H9 (cell line): Measurements from ENCODE around the gene STK32C. TPM values are rescaled to one million over a fixed set of nuclear protein-coding genes. Genes with fewer than 3 reads are reported as not detected.
A peak's percentile ranks its signal among the peaks of the same experiment; 100 is the strongest.

Experiments
- DNase-seq: peaks from one replicate; pipeline ENCODE4 v3.0.0-alpha.2; 2017
- H2AFZ ChIP-seq: one replicate; pipeline ENCODE4 v1.6.1; 2013; ENCODE audit warnings: mild to moderate bottlenecking, low read length, control low read depth, moderate library complexity
- H2AK5ac ChIP-seq: 2 replicates; pipeline ENCODE4 v1.6.1; 2013; ENCODE audit warnings: low read length, control low read depth, mixed read lengths; ENCODE audit not compliant: insufficient read length
- H2BK120ac ChIP-seq: one replicate; pipeline ENCODE4 v1.6.1; 2013; ENCODE audit warnings: low read depth, mild to moderate bottlenecking, low read length, control low read depth, inconsistent platforms; ENCODE audit not compliant: poor library complexity, severe bottlenecking
- H2BK12ac ChIP-seq: 2 replicates; pipeline ENCODE4 v1.6.1; 2013; ENCODE audit warnings: low read length, control low read depth, mixed read lengths, low read depth; ENCODE audit not compliant: insufficient read length
- H2BK15ac ChIP-seq: 2 replicates; pipeline ENCODE4 v1.6.1; 2013; ENCODE audit warnings: low read depth, low read length, control low read depth
- H2BK20ac ChIP-seq: one replicate; pipeline ENCODE4 v1.6.1; 2013; ENCODE audit warnings: low read depth, mild to moderate bottlenecking, low read length, control low read depth, inconsistent platforms; ENCODE audit not compliant: poor library complexity, severe bottlenecking
- H2BK5ac ChIP-seq: 2 replicates; pipeline ENCODE4 v1.6.1; 2013; ENCODE audit warnings: low read length, control low read depth, mixed read lengths; ENCODE audit not compliant: insufficient read length
- H3K14ac ChIP-seq: 2 replicates; pipeline ENCODE4 v1.6.1; 2013; ENCODE audit warnings: low read length, control low read depth; ENCODE audit not compliant: insufficient read depth
- H3K18ac ChIP-seq: 2 replicates; pipeline ENCODE4 v1.6.1; 2013; ENCODE audit warnings: low read depth, mild to moderate bottlenecking, mixed read lengths, low read length, control low read depth; ENCODE audit not compliant: insufficient read length
- H3K23ac ChIP-seq: 2 replicates; pipeline ENCODE4 v1.6.1; 2013; ENCODE audit warnings: low read length, control low read depth, mixed read lengths, low read depth; ENCODE audit not compliant: insufficient read length
- H3K23me2 ChIP-seq: 2 replicates; pipeline ENCODE4 v1.6.1; 2013; ENCODE audit warnings: low read depth, mild to moderate bottlenecking, mixed read lengths, low read length, control low read depth; ENCODE audit not compliant: insufficient read length, poor library complexity, severe bottlenecking
- H3K27ac ChIP-seq: 2 replicates; pipeline ENCODE4 v1.5.1; 2013; ENCODE audit warnings: low read length, control low read depth, mixed read lengths, low read depth; ENCODE audit not compliant: insufficient read length
- H3K27me3 ChIP-seq: 2 replicates; pipeline ENCODE4 v1.6.1; 2013; ENCODE audit warnings: low read length, control low read depth, inconsistent platforms; ENCODE audit not compliant: insufficient read depth
- H3K4ac ChIP-seq: 2 replicates; pipeline ENCODE4 v1.6.1; 2013; ENCODE audit warnings: low read depth, mild to moderate bottlenecking, control low read depth, inconsistent platforms, low read length, moderate library complexity
- H3K4me1 ChIP-seq: 2 replicates; pipeline ENCODE4 v1.6.1; 2013; ENCODE audit warnings: low read length, control low read depth, inconsistent platforms; ENCODE audit not compliant: insufficient read depth
- H3K4me2 ChIP-seq: 2 replicates; pipeline ENCODE4 v1.6.1; 2013; ENCODE audit warnings: low read length, control low read depth, mixed read lengths; ENCODE audit not compliant: insufficient read length, insufficient read depth
- H3K56ac ChIP-seq: 2 replicates; pipeline ENCODE4 v1.6.1; 2013; ENCODE audit warnings: low read depth, mild to moderate bottlenecking, mixed read lengths, low read length, control low read depth; ENCODE audit not compliant: insufficient read length
- H3K79me1 ChIP-seq: 2 replicates; pipeline ENCODE4 v1.6.1; 2013; ENCODE audit warnings: low read depth, mild to moderate bottlenecking, moderate library complexity, low read length, control low read depth, inconsistent platforms; ENCODE audit not compliant: insufficient read depth, poor library complexity, severe bottlenecking
- H3K79me2 ChIP-seq: 2 replicates; pipeline ENCODE4 v1.6.1; 2013; ENCODE audit warnings: low read length, control low read depth, inconsistent platforms; ENCODE audit not compliant: insufficient read depth
- H3K9ac ChIP-seq: 2 replicates; pipeline ENCODE4 v1.6.1; 2013; ENCODE audit warnings: low read length, control low read depth, mixed read lengths; ENCODE audit not compliant: insufficient read length; ENCODE audit errors: extremely low read depth
- H3K9me3 ChIP-seq: one replicate; pipeline ENCODE4 v1.6.1; 2013; ENCODE audit warnings: low read depth, low read length, inconsistent platforms; ENCODE audit not compliant: control insufficient read depth
- H3T11ph ChIP-seq: one replicate; pipeline ENCODE4 v1.6.1; 2013; ENCODE audit warnings: mild to moderate bottlenecking, low read length, control low read depth, inconsistent platforms
- H4K20me1 ChIP-seq: one replicate; pipeline ENCODE4 v1.6.1; 2013; ENCODE audit not compliant: control insufficient read depth, insufficient read length, insufficient read depth
- H4K5ac ChIP-seq: 2 replicates; pipeline ENCODE4 v1.6.1; 2013; ENCODE audit warnings: low read depth, mild to moderate bottlenecking, mixed read lengths, low read length, control low read depth; ENCODE audit not compliant: insufficient read length
- H4K8ac ChIP-seq: replicated peaks from 2 replicates; pipeline ENCODE4 v1.6.1; 2013; ENCODE audit warnings: low read length, control low read depth, mixed read lengths, low read depth; ENCODE audit not compliant: insufficient read length
- H4K91ac ChIP-seq: 2 replicates; pipeline ENCODE4 v1.6.1; 2013; ENCODE audit warnings: low read depth, mild to moderate bottlenecking, moderate library complexity, mixed read lengths, low read length, control low read depth; ENCODE audit not compliant: insufficient read length
- H3K27ac Mint-ChIP-seq, 3 experiments: 2 replicates in 2 of 3; 3 replicates in 1 of 3; pipeline ENCODE4 v1.8.0; 2020 to 2021; ENCODE audit warnings: mixed read lengths in 3 of 3, mild to moderate bottlenecking in 1 of 3, moderate library complexity in 1 of 3
- H3K27me3 Mint-ChIP-seq: 2 replicates; pipeline ENCODE4 v1.8.0; 2021; ENCODE audit warnings: low read depth, mild to moderate bottlenecking, moderate library complexity, mixed read lengths
- H3K36me3 Mint-ChIP-seq, 3 experiments: 2 replicates in 2 of 3; 3 replicates in 1 of 3; pipeline ENCODE4 v1.8.0; 2020 to 2021; ENCODE audit warnings: low read depth in 3 of 3, mixed read lengths in 3 of 3; ENCODE audit not compliant: insufficient read depth in 1 of 3
- H3K4me1 Mint-ChIP-seq, 2 experiments: 2 replicates each; pipeline ENCODE4 v1.8.0; 2020; ENCODE audit warnings: mixed read lengths in 2 of 2
- H3K4me3 Mint-ChIP-seq, 2 experiments: 2 replicates in 1 of 2; 3 replicates in 1 of 2; pipeline ENCODE4 v1.8.0; 2020 to 2021; ENCODE audit warnings: mild to moderate bottlenecking in 2 of 2, mixed read lengths in 2 of 2, moderate library complexity in 1 of 2
- H3K9me3 Mint-ChIP-seq, 2 experiments: 2 replicates in 1 of 2; 3 replicates in 1 of 2; pipeline ENCODE4 v1.8.0; 2020; ENCODE audit warnings: mild to moderate bottlenecking in 2 of 2, mixed read lengths in 2 of 2, moderate library complexity in 1 of 2
- WGBS: extraction: QIAGEN DNeasy Blood & Tissue Kit; methylation state at CpG from one replicate; pipeline ENCODE4 v1.1.7; 2013; ENCODE audit warnings: missing lambda C conversion rate, low lambda C conversion rate, mixed read lengths; ENCODE audit not compliant: insufficient read length; ENCODE audit errors: extremely low coverage; 5-methylcytosine and 5-hydroxymethylcytosine counted together
- long read RNA-seq: library from polyadenylated mRNA; unstranded; transcript quantifications from one replicate; pipeline ENCODE4 v2.0.0, GENCODE V29; 2020
- total RNA-seq: library from RNA; stranded (reverse); gene quantifications from 2 replicates; pipeline ENCODE4 v1.2.1, GENCODE V29; 2021
- TF ChIP-seq, protein P1 (sequence below): fragments of 200-600 bp; sonication (generic); conservative IDR thresholded peaks from 3 replicates; pipeline ENCODE4 v1.8.0; 2021; ENCODE audit warnings: antibody characterized with exemption, mild to moderate bottlenecking

Gene STK32C
- total RNA-seq = 11.3 and 13.1 TPM in 2 replicates
- long read RNA-seq, partial matches to known transcripts = 5 of 57 reads
- long read RNA-seq, other reads (novel, unspliced or antisense) = 49 of 57 reads

DNA sequence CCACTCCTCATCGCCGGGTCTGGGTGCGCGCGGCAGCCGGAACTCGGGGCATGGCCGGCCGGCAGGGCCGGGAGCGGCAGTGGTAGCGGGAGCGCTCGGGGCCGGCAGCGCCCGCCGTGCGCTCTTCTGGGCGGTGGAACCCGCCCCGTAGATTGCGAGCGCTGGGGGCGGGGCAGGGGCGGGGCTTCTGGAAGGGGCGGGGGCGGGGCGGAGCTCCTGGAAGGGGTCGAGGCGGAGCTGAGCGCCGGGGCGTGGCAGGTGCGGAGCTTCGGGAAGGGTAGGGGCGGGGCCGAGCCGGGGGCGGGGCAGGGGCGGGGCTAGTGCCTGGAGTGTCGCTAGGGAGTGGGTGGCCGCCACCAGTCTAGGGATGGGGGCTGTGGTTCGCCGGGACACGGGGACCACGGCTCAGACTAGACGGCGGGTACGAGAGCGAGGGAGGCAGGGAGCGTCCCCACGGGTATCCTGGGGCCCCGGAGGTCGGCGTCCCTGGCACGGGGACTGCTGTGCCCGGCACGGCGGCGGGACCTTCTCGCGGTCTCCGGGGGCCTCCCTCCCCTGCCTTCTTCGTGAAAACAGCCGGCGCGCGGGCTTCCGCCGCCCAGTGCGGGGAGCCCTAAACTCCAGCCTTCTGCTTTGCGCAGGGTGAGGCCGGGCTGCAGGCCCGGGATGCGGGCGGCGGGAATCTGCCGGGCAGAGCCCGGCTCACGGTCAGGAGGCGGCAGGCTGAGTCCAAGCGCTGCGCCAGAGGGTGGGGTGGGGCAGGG lies at the start of gene STK32C:
Gene STK32C, minus strand, starts transcription at position 128 of the 764 bp plus-strand sequence. Its CDS starts 117 bp downstream, at position 11.
- Histone ChIP-seq H3K79me2 (no peaks in the 10 kb centered on the region), H3K23me2 (peaks cover 11% of the 10 kb centered on the region), H3K79me1 (no peaks in the 10 kb centered on the region), H3K4me1 (no peaks in the 10 kb centered on the region), H2AK5ac (no peak within 1 kb of the TSS), H3K56ac (no peak within 1 kb of the TSS), H2BK5ac (no peak within 1 kb of the TSS), H4K20me1 (peaks cover 4% of the 10 kb centered on the region), H3K14ac (no peak within 1 kb of the TSS), H3K4ac (no peak within 1 kb of the TSS), H3K9me3 (peaks cover 8% of the 10 kb centered on the region), H3K27me3 (peaks cover 16% of the 10 kb centered on the region; the same call in 1 of the 2 replicates), H4K5ac (no peak within 1 kb of the TSS), H4K8ac (no peak within 1 kb of the TSS), H3K27ac (no peak within 1 kb of the TSS), H3T11ph (no peak within 1 kb of the TSS), H2AFZ (no peak within 1 kb of the TSS), H2BK20ac (no peak within 1 kb of the TSS), H4K91ac (no peak within 1 kb of the TSS), H3K9ac (no peak within 1 kb of the TSS), H2BK120ac (no peak within 1 kb of the TSS), H3K4me2 (peak within 1 kb of the TSS; percentile 53), H2BK15ac (no peak within 1 kb of the TSS), H3K18ac (no peak within 1 kb of the TSS), H2BK12ac (no peak within 1 kb of the TSS), H3K23ac (no peak within 1 kb of the TSS)
- TF ChIP-seq, protein P1, sequence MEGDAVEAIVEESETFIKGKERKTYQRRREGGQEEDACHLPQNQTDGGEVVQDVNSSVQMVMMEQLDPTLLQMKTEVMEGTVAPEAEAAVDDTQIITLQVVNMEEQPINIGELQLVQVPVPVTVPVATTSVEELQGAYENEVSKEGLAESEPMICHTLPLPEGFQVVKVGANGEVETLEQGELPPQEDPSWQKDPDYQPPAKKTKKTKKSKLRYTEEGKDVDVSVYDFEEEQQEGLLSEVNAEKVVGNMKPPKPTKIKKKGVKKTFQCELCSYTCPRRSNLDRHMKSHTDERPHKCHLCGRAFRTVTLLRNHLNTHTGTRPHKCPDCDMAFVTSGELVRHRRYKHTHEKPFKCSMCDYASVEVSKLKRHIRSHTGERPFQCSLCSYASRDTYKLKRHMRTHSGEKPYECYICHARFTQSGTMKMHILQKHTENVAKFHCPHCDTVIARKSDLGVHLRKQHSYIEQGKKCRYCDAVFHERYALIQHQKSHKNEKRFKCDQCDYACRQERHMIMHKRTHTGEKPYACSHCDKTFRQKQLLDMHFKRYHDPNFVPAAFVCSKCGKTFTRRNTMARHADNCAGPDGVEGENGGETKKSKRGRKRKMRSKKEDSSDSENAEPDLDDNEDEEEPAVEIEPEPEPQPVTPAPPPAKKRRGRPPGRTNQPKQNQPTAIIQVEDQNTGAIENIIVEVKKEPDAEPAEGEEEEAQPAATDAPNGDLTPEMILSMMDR = no peak
- Mint-ChIP-seq H3K9me3 (peaks cover 14 to 17% of the 10 kb centered on the region in 2 experiments), H3K27ac (no peak within 1 kb of the TSS), H3K4me1 (peaks cover 15 to 17% of the 10 kb centered on the region in 2 experiments), H3K36me3 (peaks cover 11 to 17% (median 11%) of the 10 kb centered on the region in 3 experiments), H3K27me3 (peaks cover 76% of the 10 kb centered on the region), H3K4me3 (peak within 1 kb of the TSS; percentile 78 to 93)
- DNase-seq = peak; percentile 94
- WGBS = no CpG with 5 or more reads among the region's 84 CpGs
